ENCODE data around the gene SH3RF3. TPM values are rescaled to one million over a fixed set of nuclear protein-coding genes. Genes with fewer than 3 reads are reported as not detected.

The SH3RF3 gene
- total and polyA plus RNA-seq, 9 of the 15 experiments (the other 6 are each of a cell fraction or from before 2014, with no cell fraction given) = 0.02 TPM; not detected in 8

DNA sequence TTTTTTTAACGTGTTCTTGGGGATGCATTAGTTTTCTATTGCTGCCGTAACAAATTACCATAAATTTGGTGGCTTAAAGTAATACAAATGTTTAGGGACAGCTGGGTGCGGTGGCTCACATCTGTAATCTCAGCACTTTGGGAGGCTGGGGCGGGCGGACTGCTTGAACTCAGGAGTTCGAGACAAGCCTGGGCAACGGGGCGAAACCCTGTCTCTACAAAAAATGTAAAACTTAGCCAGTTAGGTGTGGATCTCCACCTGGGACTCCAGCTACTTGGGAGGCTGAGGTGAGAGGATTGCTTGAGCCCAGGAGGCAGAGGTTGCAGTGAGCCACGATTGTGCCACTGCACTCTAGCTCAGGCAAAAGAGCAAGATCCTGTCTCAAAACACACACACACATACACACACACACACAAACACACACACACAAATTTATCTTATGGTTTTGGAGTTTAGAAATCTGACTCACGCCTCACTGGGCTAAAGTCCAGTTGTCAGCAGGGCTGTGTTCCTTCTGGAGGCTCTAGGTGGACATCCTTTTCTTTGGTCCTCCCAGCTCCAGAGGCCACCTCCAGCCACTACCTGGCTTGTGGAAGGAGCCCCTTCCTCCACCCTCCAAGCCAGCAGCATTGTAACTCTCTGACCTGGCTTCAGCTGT, 408.7 kb downstream of the SH3RF3 start:
- H3K79me2 ChIP-seq (ENCODE audit: control insufficient read depth, insufficient read depth, low read length) = no peaks in the 10 kb centered on the region
- POLR2A ChIA-PET = no interaction called here
- H2AFZ ChIP-seq (ENCODE audit: low read depth, low read length) = no peak overlapping the region
- no peak for ATAC-seq
- no peaks in the 10 kb centered on the region for H3K9me3 ChIP-seq (replicated peaks; ENCODE audit: control insufficient read depth, insufficient read depth, low read depth, low read length)
- H3K27ac ChIP-seq (ENCODE audit: extremely low read depth, low read depth, low read length) = no peak overlapping the region
- no peaks in the 10 kb centered on the region for H3K4me1 ChIP-seq (replicated peaks in 1 of 2; ENCODE audit: control insufficient read depth in 2 of 2, insufficient read depth in 2 of 2, low read length in 2 of 2)
- DNase-seq (ENCODE audit: extremely low read depth in 1 of 4, low spot score in 3 of 4) = no peak
- H4K20me1 ChIP-seq (replicated peaks; ENCODE audit: control insufficient read depth, insufficient read depth, low read length) = no peaks in the 10 kb centered on the region; the same call in 1 of the 2 replicates
- H3K36me3 ChIP-seq (ENCODE audit: control insufficient read depth, insufficient read depth, low read length) = no peaks in the 10 kb centered on the region
- H3K9ac ChIP-seq (ENCODE audit: insufficient read depth in 1 of 2, low read depth in 2 of 2, low read length in 2 of 2) = no peak overlapping the region
- BruUV-seq (replicated peaks) = no TSS peak
- H3K4me3 ChIP-seq = no peak overlapping the region
- FAIRE-seq = no peak
- CTCF ChIA-PET (ENCODE audit: low intra/inter-chr PET ratio) = no interaction called here
- in situ Hi-C loops (cut with MboI) (no loop called here), intact Hi-C loops (cut with micrococcal nuclease) (no loop called here)
- 0% methylated on average over 10 of the region's 10 CpGs for WGBS (ENCODE audit: insufficient coverage, low coverage, missing lambda C conversion rate)
- H3K9me1 ChIP-seq (ENCODE audit: control insufficient read depth, insufficient read depth, low read length) = no peaks in the 10 kb centered on the region
- peaks cover 0 to 38% of the 10 kb centered on the region in 2 experiments; a peak in 3 of 5 replicates for H3K27me3 ChIP-seq (ENCODE audit: control insufficient read depth in 2 of 2, insufficient read depth in 2 of 2, low read length in 2 of 2)
- H3K4me2 ChIP-seq (ENCODE audit: insufficient read depth, low read length) = no peak overlapping the region
- TF ChIP-seq ILF3 (IDR thresholded peaks at IDR 0.05; ENCODE audit: borderline replicate concordance) = no peak
- TF ChIP-seq ELF1 (tag; IDR thresholded peaks at IDR 0.05) = no peak
- TF ChIP-seq JUND (IDR thresholded peaks at IDR 0.05; ENCODE audit: borderline replicate concordance, low read depth, low read length) = no peak
- TF ChIP-seq JUND (tag; IDR thresholded peaks at IDR 0.05; ENCODE audit: borderline replicate concordance, low read depth, low read length) = no peak
- no peak for TF ChIP-seq CBX1 (IDR thresholded peaks at IDR 0.05; ENCODE audit: low read depth)
- no peak for TF ChIP-seq NONO (IDR thresholded peaks at IDR 0.05; ENCODE audit: low read depth in 2 of 2, low read length in 1 of 2)
- TF ChIP-seq ETV6 (IDR thresholded peaks at IDR 0.05; ENCODE audit: borderline replicate concordance in 1 of 2, low read depth in 2 of 2, low read length in 1 of 2) = no peak
- no peak for TF ChIP-seq ETV6 (CRISPR knock-in tag; IDR thresholded peaks at IDR 0.05; ENCODE audit: borderline replicate concordance)
- no peak for TF ChIP-seq ZNF23 (CRISPR knock-in tag; IDR thresholded peaks at IDR 0.05)
- no peak for TF ChIP-seq SRSF1 (IDR thresholded peaks at IDR 0.05; ENCODE audit: low read depth, low read length)
- TF ChIP-seq, protein P1, sequence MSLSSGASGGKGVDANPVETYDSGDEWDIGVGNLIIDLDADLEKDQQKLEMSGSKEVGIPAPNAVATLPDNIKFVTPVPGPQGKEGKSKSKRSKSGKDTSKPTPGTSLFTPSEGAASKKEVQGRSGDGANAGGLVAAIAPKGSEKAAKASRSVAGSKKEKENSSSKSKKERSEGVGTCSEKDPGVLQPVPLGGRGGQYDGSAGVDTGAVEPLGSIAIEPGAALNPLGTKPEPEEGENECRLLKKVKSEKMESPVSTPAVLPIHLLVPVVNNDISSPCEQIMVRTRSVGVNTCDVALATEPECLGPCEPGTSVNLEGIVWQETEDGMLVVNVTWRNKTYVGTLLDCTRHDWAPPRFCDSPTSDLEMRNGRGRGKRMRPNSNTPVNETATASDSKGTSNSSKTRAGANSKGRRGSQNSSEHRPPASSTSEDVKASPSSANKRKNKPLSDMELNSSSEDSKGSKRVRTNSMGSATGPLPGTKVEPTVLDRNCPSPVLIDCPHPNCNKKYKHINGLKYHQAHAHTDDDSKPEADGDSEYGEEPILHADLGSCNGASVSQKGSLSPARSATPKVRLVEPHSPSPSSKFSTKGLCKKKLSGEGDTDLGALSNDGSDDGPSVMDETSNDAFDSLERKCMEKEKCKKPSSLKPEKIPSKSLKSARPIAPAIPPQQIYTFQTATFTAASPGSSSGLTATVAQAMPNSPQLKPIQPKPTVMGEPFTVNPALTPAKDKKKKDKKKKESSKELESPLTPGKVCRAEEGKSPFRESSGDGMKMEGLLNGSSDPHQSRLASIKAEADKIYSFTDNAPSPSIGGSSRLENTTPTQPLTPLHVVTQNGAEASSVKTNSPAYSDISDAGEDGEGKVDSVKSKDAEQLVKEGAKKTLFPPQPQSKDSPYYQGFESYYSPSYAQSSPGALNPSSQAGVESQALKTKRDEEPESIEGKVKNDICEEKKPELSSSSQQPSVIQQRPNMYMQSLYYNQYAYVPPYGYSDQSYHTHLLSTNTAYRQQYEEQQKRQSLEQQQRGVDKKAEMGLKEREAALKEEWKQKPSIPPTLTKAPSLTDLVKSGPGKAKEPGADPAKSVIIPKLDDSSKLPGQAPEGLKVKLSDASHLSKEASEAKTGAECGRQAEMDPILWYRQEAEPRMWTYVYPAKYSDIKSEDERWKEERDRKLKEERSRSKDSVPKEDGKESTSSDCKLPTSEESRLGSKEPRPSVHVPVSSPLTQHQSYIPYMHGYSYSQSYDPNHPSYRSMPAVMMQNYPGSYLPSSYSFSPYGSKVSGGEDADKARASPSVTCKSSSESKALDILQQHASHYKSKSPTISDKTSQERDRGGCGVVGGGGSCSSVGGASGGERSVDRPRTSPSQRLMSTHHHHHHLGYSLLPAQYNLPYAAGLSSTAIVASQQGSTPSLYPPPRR (CRISPR knock-in tag; IDR thresholded peaks at IDR 0.05; ENCODE audit: borderline replicate concordance) = no peak
- no peak for TF ChIP-seq RAD51 (IDR thresholded peaks at IDR 0.05; ENCODE audit: borderline replicate concordance, low read depth)
- TF ChIP-seq ZNF316 (IDR thresholded peaks at IDR 0.05) = no peak
- no peak for TF ChIP-seq OTX1 (CRISPR knock-in tag; IDR thresholded peaks at IDR 0.05)
- TF ChIP-seq, protein P2, sequence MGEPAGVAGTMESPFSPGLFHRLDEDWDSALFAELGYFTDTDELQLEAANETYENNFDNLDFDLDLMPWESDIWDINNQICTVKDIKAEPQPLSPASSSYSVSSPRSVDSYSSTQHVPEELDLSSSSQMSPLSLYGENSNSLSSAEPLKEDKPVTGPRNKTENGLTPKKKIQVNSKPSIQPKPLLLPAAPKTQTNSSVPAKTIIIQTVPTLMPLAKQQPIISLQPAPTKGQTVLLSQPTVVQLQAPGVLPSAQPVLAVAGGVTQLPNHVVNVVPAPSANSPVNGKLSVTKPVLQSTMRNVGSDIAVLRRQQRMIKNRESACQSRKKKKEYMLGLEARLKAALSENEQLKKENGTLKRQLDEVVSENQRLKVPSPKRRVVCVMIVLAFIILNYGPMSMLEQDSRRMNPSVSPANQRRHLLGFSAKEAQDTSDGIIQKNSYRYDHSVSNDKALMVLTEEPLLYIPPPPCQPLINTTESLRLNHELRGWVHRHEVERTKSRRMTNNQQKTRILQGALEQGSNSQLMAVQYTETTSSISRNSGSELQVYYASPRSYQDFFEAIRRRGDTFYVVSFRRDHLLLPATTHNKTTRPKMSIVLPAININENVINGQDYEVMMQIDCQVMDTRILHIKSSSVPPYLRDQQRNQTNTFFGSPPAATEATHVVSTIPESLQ (CRISPR knock-in tag; IDR thresholded peaks at IDR 0.05) = no peak
